K562 (cell line): ENCODE data around the gene DCTN5.

ENCODE experiments used
- EP300 ChIP-seq: IDR thresholded peaks from 2 replicates; pipeline ENCODE4 v1.6.1; 2012; ENCODE audit warnings: low read length, improper control_type of control experiment
- GTF2F1 ChIP-seq: IDR thresholded peaks from 2 replicates; pipeline ENCODE4 v1.6.1; 2011; ENCODE audit warnings: low read depth, low read length, improper control_type of control experiment
- HNRNPLL ChIP-seq: fragments of 200-400 bp; formaldehyde crosslinking; IDR thresholded peaks from 2 replicates; pipeline ENCODE4 v1.6.1; 2017; ENCODE audit warnings: low read length, low read depth, mild to moderate bottlenecking; ENCODE audit not compliant: poor library complexity, severe bottlenecking
- POLR2AphosphoS5 ChIP-seq: IDR thresholded peaks from 2 replicates; pipeline ENCODE4 v1.6.1; 2011; ENCODE audit warnings: mild to moderate bottlenecking, low read depth, low read length, moderate library complexity; ENCODE audit not compliant: control insufficient read depth, insufficient read depth
- ZNF239 ChIP-seq: fragments of 250-450 bp; sonication (Bioruptor Pico); IDR thresholded peaks from 2 replicates; pipeline ENCODE4 v1.4.0; 2020; ENCODE audit warnings: mild to moderate bottlenecking

DNA sequence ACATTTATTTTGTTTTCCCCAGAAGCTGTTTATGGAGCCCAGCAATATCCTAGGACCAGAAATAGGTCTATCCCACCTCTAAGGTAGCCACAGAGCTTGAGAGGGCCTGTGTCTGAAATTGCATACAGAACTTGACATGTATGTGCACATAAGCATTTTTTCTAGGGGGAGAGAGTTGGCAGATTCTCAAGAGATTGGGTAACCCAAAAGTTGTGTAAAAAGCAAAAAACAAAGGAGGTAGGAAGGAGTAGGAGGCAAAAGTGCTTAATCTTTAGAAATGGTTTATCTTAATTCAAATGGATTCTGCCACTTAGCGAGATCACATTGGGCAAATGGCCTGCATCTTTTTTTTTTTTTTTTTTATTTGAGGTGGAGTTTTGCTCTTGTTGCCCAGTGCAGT lies 40.9 kb downstream of the DCTN5 start:
- TF ChIP-seq POLR2AphosphoS5 (no peak), ZNF239 (no peak), HNRNPLL (no peak), EP300 (no peak), GTF2F1 (no peak)
